B cell (primary cell): ENCODE measurements around the gene SMAGP. TPM values are rescaled to one million over a fixed set of nuclear protein-coding genes. Genes with fewer than 3 reads are reported as not detected.

Experiments used
- ATAC-seq: fragments of 200-7000 bp; cut with Tn5 transposase; one replicate; pipeline ENCODE4 v1.10.0; 2021; ENCODE audit warnings: low read depth, mild to moderate bottlenecking, moderate number of reproducible peaks, moderate library complexity
- CTCF ChIA-PET: fragments of 350-600 bp; sonication (Branson Sonifier 250); formaldehyde crosslinking; loops from one replicate; lab custom pipeline; 2021; ENCODE audit warnings: antibody characterized with exemption, inconsistent platforms; lab: Charles Lee
- POLR2A ChIA-PET: fragments of 350-600 bp; sonication (Branson Sonifier 250); formaldehyde crosslinking; loops from one replicate; lab custom pipeline; 2021; ENCODE audit warnings: antibody characterized with exemption; lab: Charles Lee
- DNase-seq: peaks from one replicate; pipeline ENCODE4 v3.0.0; 2013
- H2AFZ ChIP-seq: 2 replicates; pipeline ENCODE4 v1.6.1; 2012; ENCODE audit warnings: mild to moderate bottlenecking, low read depth, low read length; ENCODE audit not compliant: insufficient read depth, poor library complexity, severe bottlenecking
- H3K27ac ChIP-seq, 2 donors: 1 replicate in 1 of 2; 2 replicates in 1 of 2; pipeline ENCODE4 v1.5.1; 2012 to 2013; ENCODE audit warnings: low read length in 2 of 2, mild to moderate bottlenecking in 2 of 2, moderate library complexity in 1 of 2
- H3K27me3 ChIP-seq, 4 experiments: fragments of 200-600 bp in 1 of 4; sonication (generic) in 1 of 4; replicated peaks in 1 of 4; 1 replicate in 2 of 4; 2 replicates in 2 of 4; pipeline versions ENCODE4 v1.6.1 to v1.7.0; 2013 to 2016; ENCODE audit warnings: low read length in 3 of 4, mild to moderate bottlenecking in 2 of 4, mixed read lengths in 1 of 4, moderate library complexity in 1 of 4; ENCODE audit not compliant: insufficient read depth in 4 of 4, control insufficient read depth in 3 of 4; ENCODE audit errors: control extremely low read depth in 1 of 4
- H3K36me3 ChIP-seq, 2 experiments: replicated peaks in 1 of 2; 1 replicate in 1 of 2; 2 replicates in 1 of 2; pipeline versions ENCODE4 v1.6.1 to v1.7.1; 2013; ENCODE audit warnings: low read length in 1 of 2; ENCODE audit not compliant: insufficient read depth in 2 of 2, control insufficient read depth in 1 of 2; ENCODE audit errors: control extremely low read depth in 1 of 2, extremely low read depth in 1 of 2
- H3K4me1 ChIP-seq, 2 donors: fragments of 200-600 bp in 1 of 2; sonication (generic) in 1 of 2; 1 replicate in 1 of 2; 2 replicates in 1 of 2; pipeline versions ENCODE4 v1.5.1 to v1.6.1; 2013 to 2017; ENCODE audit warnings: low read length in 2 of 2; ENCODE audit not compliant: control insufficient read depth in 2 of 2, insufficient read depth in 2 of 2
- H3K4me2 ChIP-seq: replicated peaks from 2 replicates; pipeline ENCODE3; 2012; ENCODE audit warnings: mild to moderate bottlenecking, low read depth, low read length; ENCODE audit not compliant: poor library complexity, severe bottlenecking
- H3K4me3 ChIP-seq, 5 experiments: fragments of 200-600 bp in 1 of 5; sonication (generic) in 1 of 5; 1 replicate in 3 of 5; 2 replicates in 2 of 5; pipeline versions ENCODE4 v1.5.1 to v1.7.0; 2011 to 2016; ENCODE audit warnings: low read length in 4 of 5, mild to moderate bottlenecking in 4 of 5, low read depth in 2 of 5, control low read depth in 1 of 5, moderate library complexity in 1 of 5; ENCODE audit not compliant: insufficient read depth in 1 of 5; ENCODE audit errors: control extremely low read depth in 1 of 5, extremely low read depth in 1 of 5
- H3K79me2 ChIP-seq: fragments of 200-600 bp; sonication (generic); one replicate; pipeline ENCODE4 v1.6.0; 2016; ENCODE audit warnings: low read length; ENCODE audit not compliant: control insufficient read depth, insufficient read depth
- H3K9ac ChIP-seq: fragments of 200-600 bp; sonication (generic); 2 replicates; pipeline ENCODE4 v1.6.1; 2017; ENCODE audit warnings: mild to moderate bottlenecking, low read length, moderate library complexity
- H3K9me3 ChIP-seq, 3 donors: one replicate each; pipeline versions ENCODE4 v1.6.1 to v1.7.1; 2013; ENCODE audit warnings: low read length in 2 of 3; ENCODE audit not compliant: control insufficient read depth in 2 of 3, insufficient read depth in 1 of 3; ENCODE audit errors: control extremely low read depth in 1 of 3
- H4K20me1 ChIP-seq: 2 replicates; pipeline ENCODE4 v1.6.0; 2012; ENCODE audit warnings: mild to moderate bottlenecking, low read length; ENCODE audit not compliant: insufficient read depth, control insufficient read depth, poor library complexity, severe bottlenecking
- H3K27ac Mint-ChIP-seq: one replicate; pipeline ENCODE4 v1.8.0; 2021; ENCODE audit warnings: mixed read lengths
- H3K27me3 Mint-ChIP-seq: one replicate; pipeline ENCODE4 v1.8.0; 2021; ENCODE audit warnings: mixed read lengths
- H3K4me1 Mint-ChIP-seq: one replicate; pipeline ENCODE4 v1.8.0; 2021; ENCODE audit warnings: mixed read lengths
- H3K4me3 Mint-ChIP-seq: one replicate; pipeline ENCODE4 v1.8.0; 2021; ENCODE audit warnings: mixed read lengths
- H3K9me3 Mint-ChIP-seq: one replicate; pipeline ENCODE4 v1.8.0; 2022; ENCODE audit warnings: mixed read lengths; ENCODE audit not compliant: insufficient read depth
- EZH2 ChIP-seq: IDR thresholded peaks from 2 replicates; pipeline ENCODE4 v1.6.1; 2012; ENCODE audit warnings: borderline replicate concordance, low read depth, mild to moderate bottlenecking, moderate library complexity, low read length; ENCODE audit not compliant: insufficient read depth, poor library complexity, severe bottlenecking
- WGBS: methylation state at CpG from one replicate; pipeline ENCODE4 v1.1.5; 2013; ENCODE audit warnings: missing lambda C conversion rate; ENCODE audit not compliant: insufficient coverage; 5-methylcytosine and 5-hydroxymethylcytosine counted together
- intact Hi-C: fragments of 100-400 bp; cut with micrococcal nuclease; formaldehyde crosslinking; loops from one replicate; pipeline ENCODE4 v1.10.0; 2022
- polyA plus RNA-seq: library from polyadenylated mRNA; depleted of rRNA; stranded (reverse); fragments of >200 nt; gene quantifications from 2 replicates; pipeline ENCODE4 v1.2.3, GENCODE V29; 2012
- total RNA-seq, 2 donors: library from RNA; stranded (reverse); fragments of 120-200 nt in 1 of 2; gene quantifications; 1 replicate in 1 of 2; 2 replicates in 1 of 2; pipeline versions ENCODE4 v1.2.3 to v1.2.4, GENCODE V29; 2013 to 2022
- TF ChIP-seq, protein P1 (sequence below): fragments of 200-600 bp; IDR thresholded peaks from one replicate; pipeline ENCODE4 v1.8.0; 2022; ENCODE audit warnings: antibody characterized with exemption, mild to moderate bottlenecking

Gene SMAGP
- total and polyA plus RNA-seq, 2 donors (not counting 1 experiment from before 2014, with no cell fraction given): 10.4 to 21.6 TPM

DNA sequence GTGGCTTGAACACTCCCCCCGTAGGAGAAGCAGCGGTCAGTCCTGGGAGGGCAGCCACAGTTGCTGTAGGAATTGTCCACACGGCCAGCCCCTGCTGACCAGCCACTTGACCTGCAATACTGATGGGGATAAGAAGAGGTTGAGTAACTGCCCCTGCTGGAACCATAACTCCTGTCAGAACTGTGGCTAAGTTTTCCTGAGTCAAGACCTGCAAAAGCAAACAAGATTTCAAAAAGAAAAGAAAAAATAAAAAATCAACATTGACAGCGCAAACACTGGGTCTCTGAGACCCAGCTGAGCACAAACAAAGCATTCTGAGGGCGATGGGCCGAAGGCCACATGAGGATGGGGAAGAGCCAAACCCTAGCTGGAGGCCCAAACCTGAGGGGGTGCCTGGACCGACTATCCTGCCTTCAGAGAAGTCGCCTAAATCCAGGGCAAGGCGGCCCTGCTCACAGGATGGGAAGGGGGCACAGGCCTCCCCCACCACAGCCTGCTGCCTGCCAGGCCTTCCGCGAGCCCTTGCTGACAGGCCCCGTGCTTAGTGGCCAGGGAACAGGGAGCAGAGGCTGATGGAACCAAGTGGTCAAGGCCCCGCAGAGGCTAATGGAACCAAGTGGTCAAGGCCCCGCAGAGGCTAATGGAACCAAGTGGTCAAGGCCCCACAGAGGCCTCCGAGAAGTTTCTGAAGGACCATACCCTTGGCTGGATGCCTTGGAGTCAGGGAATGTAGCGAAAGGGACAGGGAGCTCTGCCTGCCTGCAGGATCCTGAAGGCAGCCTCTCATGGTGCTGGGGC lies 71.4 kb downstream of the SMAGP start:
- Mint-ChIP-seq H3K9me3 (no peaks in the 10 kb centered on the region), H3K4me1 (no peaks in the 10 kb centered on the region), H3K4me3 (no peak overlapping the region), H3K27me3 (no peaks in the 10 kb centered on the region), H3K27ac (no peak overlapping the region)
- no peak overlapping the region for H2AFZ ChIP-seq
- intact Hi-C loops: no loop called here
- H4K20me1 ChIP-seq: no peaks in the 10 kb centered on the region
- no peak overlapping the region for H3K4me2 ChIP-seq
- no peaks in the 10 kb centered on the region for H3K27me3 ChIP-seq
- H3K4me1 ChIP-seq: no peaks in the 10 kb centered on the region
- H3K4me3 ChIP-seq: no peak overlapping the region
- CTCF ChIA-PET: no interaction called here
- TF ChIP-seq EZH2: no peak
- TF ChIP-seq, protein P1, sequence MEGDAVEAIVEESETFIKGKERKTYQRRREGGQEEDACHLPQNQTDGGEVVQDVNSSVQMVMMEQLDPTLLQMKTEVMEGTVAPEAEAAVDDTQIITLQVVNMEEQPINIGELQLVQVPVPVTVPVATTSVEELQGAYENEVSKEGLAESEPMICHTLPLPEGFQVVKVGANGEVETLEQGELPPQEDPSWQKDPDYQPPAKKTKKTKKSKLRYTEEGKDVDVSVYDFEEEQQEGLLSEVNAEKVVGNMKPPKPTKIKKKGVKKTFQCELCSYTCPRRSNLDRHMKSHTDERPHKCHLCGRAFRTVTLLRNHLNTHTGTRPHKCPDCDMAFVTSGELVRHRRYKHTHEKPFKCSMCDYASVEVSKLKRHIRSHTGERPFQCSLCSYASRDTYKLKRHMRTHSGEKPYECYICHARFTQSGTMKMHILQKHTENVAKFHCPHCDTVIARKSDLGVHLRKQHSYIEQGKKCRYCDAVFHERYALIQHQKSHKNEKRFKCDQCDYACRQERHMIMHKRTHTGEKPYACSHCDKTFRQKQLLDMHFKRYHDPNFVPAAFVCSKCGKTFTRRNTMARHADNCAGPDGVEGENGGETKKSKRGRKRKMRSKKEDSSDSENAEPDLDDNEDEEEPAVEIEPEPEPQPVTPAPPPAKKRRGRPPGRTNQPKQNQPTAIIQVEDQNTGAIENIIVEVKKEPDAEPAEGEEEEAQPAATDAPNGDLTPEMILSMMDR: no peak
- no peaks in the 10 kb centered on the region for H3K9me3 ChIP-seq
- H3K79me2 ChIP-seq: no peaks in the 10 kb centered on the region
- POLR2A ChIA-PET: interaction anchor here (0.5 kb wide), 1 partner anchor 122 kb away, joined by 3 read pairs; no protein-coding TSS in a partner anchor
- peaks cover 0 to 3% of the 10 kb centered on the region in 2 experiments for H3K36me3 ChIP-seq
- no peak for DNase-seq
- 97% methylated on average over 15 of the region's 16 CpGs for WGBS
- no peak overlapping the region for H3K27ac ChIP-seq
- H3K9ac ChIP-seq: no peak overlapping the region
- ATAC-seq: no peak
